ENCODE measurements around the gene ZBTB20.

Gene ZBTB20

DNA sequence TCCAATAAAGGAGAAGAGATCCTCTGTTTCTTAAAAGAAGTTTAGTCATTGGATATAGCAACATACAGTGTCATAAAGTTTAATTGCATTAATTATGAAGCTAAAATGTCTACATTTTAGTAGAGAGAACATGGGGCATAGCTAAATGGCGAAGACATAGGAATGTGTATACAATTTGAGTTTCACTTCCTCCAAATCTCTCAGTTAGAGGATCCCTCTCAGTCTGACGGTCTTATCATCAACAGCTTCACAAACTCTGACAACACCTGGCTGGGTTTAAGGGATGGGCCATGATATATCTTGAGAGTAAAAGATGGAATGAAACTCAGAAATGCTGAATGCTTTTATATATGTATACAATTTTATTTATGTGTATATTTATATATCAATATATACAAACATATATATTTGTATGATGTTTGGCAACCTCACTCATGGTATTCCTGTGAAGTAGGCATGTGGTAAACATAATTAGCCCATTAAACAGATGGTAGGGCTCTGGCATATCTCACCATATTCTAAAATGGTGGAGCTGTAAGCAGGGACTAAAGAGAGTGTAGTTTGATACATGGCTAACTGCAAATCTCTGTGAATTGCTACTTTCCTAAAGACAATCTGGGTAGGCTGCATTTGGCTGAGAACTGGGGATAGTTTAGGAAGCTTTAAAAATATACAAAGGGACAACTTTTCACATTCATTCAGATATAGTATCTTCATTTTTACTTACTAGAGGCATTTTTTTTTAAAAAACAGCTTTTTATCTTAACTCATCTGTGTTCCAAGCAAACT is 741.7 kb downstream of the ZBTB20 start:
- DNase-seq (ENCODE audit: low read depth): no peak

DNA sequence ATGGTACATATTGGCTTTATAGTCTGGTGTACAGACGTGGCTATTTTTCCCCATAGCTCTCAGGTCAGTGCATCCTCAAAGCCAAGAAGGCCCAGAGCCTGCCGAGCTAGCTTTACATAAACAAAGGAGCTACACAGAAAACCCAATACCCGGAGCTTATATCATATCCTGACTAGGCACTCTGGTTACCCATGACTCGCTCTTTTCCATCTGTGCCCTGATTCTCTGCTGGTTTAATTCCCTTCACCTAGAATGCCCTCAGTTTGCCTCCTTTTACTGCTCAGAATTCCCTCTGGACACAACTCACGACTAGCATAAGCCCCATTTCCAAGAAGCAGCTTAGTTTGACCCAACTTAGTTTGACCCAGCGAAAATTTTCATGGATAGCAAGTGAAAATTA is 742.5 kb downstream of the ZBTB20 start:
- DNase-seq (ENCODE audit: low read depth): no peak

DNA sequence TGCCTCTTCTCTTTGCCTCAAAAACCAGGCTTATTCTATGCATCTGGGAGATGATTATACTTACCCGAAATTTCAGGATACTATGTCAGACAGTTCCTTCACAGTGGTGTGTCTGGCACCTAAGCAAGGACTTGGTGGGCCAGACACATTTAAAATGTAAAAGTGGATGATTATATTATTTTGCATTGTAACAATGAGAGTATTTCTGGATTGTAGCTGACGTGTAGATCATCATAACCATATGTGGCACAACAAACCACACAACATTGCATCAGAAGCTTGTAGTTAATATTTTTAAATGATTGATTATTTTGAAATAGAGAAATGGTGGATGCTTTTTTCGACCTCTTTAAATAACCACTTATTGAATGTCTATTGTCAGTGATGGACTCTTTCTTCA is 744.2 kb downstream of the ZBTB20 start:
- DNase-seq (ENCODE audit: low read depth): no peak

DNA sequence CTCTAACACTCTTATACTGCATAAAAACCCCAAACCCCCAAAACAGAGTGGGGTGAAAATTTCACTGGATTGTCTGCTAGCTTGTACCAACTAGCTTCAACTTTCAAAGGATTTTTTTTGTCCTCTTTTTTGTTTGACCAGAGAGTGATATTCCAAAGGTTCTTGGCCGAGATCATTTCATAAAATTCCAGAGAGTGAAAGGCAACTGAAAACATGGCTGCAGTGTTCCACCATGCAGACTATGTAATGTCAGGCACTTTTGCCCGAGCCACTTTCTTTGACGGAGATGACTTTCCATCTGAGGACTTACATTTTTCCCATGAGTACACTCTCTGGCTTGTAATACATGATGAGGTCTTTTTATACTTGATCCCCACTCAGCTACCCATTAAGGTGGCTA is 745.7 kb downstream of the ZBTB20 start:
- no peak for DNase-seq (ENCODE audit: low read depth)

DNA sequence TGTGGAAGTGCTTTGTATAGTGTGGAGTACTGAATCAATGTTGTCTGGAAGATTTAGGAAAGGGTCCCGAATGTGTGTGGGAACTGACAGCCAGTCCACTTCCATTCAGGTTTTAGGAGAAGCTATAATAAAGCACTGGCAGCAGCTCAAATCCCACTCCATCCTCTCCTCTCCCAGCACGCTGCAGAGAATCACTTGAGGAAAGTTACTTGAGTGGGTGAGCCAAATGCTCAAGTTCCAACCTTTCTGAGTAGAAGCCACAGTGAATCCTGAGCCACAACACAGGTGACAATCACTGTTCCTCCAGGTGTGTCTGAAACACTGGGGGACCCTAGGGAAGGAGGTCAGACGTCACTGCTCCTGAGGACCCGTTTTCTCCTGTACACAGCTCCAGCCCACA is 746.7 kb downstream of the ZBTB20 start:
- DNase-seq (ENCODE audit: low read depth): no peak

DNA sequence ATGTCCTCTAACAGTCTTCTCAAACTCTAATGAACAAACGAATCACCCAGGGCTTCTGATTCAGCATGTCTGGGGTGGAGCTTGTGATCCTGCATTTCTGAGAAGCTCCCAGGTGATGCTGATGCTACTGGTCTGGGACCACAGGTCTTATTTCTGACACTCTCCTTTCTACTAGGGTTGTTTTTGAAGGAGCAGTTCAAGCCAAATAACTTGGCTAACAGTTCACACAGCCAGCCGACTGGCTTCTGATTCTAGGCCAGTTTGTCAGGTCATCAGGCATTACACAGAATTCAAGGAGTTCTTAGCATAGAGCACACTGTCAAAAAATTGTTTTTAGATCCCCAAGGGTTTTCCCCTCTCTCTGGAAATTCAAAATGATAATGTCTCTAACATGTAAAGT is 752.5 kb downstream of the ZBTB20 start:
- DNase-seq (ENCODE audit: low read depth): no peak

DNA sequence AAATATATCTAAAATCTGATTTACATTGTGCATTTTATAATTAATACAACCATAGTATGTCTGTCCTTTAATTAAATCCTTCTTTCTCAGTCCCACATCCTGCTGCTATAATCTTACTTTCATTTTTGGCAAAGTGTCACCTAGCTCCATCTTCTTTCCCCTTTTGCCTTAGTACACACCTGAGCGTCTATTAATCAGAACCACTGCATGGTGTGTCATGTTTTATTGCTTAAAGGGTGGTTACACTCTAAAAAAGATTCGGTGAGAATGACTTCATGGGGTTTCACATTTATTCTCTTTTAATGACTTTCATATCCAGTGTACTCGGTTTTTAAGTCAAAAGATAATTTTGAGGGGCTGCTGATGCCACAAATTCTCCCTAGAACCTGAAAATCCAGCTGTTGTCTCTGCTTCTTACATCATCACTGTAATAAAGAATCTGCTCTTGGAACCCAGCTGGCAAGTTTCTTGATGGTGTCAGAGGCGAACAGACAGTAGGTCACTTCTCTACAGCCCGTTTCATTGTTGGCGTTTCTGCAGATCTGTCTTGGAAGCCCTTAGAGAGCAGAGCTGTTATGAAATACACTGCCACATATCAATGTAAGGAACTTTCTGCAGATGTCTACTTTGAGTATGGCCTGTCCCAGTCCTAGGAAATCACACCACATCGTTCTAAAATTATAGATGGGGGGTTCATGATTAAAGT is 753.6 kb downstream of the ZBTB20 start:
- DNase-seq (ENCODE audit: low read depth): no peak

DNA sequence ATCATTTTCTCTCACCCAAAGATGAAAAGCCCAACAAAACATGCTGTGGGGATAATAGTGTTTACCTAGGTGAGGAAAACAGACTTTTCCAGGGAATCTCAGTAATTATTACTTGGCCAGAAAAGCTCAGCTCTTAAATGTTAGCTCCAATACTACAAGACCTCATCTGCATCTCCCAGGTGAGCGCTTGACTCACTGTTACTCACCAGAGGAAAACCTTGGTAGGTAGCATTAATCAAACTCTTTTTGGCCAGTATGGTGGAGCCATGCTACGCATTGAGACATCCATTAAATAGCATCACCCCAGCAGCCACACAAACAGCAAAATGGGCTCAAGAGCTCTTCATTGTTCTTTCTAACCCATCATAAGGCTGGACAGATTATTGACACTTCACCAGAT is 754.3 kb downstream of the ZBTB20 start:
- no peak for DNase-seq (ENCODE audit: low read depth)

DNA sequence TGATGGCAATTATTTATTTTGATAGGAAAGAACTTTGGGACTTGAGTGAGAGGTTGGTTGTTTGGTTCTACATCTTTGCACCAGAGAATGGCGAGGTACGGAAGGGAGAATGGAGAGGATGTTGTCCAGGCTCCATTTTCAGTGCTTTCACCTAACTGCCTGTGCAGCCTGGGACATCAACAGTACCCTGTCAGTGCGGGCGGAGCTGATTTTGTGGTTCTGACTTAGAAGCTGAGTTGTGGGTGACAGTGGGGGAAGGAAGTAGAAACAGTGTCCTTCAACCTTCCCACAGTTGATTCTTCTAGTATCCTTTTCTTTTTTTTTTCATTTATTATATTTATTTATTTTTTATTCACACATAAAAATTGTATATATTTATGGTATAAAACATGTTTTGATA is 757.9 kb downstream of the ZBTB20 start:
- no peak for DNase-seq (ENCODE audit: low read depth)

DNA sequence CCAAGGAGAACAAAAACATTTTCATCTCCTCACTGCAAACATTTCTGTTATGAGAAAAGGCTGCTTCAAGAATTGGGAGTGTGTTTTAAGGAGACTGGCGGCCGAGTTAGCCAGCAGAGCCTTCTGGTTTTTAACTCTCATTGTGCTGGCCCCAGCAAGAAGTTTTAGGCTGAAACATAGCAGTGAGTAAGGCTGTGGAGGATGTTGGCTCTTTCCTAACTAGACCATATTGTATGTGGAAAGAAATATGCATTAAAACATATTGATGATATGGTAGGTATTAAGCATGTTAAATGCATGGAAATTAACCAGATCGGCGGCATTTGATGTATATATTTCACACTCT is 762.6 kb downstream of the ZBTB20 start:
- DNase-seq (ENCODE audit: low read depth): no peak

DNA sequence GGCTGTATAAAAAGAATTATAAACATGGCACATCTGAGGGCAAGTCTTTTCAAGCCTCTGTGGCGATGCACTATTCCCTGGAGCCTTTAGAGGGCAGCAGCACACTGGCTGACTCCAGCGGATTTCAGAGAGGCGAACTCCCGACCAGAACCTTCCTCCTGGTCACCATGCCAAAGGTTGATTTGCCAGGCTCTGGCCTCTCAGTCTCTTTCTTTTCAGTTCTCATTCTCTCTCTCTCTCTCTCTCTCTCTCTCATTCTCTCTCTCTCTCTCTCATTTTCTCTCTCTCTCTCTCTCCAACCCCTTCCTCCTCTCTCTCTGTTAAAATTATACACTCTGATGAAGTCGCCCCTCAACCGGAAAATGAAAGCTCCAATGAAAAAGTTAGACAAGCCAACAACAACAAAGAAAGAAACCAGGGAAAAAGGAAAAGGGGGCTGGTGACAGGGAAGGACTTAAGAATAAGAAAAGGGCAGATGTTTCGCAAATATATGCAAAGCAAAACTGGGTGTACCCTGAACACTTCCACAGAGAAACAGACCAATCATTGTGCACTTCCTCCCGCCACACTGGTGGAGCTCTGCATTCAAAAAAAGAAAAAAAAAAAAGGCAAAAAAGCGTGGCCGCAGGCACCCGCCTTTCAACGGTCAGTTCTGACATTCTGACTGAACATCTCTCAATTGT is 763.1 kb downstream of the ZBTB20 start:
- DNase-seq (ENCODE audit: low read depth): peak; percentile 36

DNA sequence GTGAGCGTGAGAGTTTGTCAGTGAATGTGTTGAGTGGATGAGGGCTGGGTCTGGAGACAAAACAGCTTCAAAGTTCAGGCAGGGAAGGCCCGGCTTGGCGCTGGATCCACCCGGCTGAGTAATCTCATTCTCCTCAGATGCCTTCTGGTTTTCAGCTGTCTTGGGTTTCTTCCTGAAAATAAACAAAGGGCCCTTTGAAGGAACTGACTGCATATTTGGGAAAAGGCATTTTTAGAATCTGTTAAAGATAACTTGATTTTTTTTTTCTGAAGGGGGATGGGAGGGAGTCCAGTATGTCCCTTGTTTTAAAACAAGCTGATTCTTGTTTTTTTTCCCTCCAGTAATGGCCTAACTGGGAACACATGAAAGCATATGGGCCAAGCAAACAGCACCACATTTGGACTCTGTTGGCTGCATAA is 766.8 kb downstream of the ZBTB20 start:
- DNase-seq (ENCODE audit: low read depth): no peak

DNA sequence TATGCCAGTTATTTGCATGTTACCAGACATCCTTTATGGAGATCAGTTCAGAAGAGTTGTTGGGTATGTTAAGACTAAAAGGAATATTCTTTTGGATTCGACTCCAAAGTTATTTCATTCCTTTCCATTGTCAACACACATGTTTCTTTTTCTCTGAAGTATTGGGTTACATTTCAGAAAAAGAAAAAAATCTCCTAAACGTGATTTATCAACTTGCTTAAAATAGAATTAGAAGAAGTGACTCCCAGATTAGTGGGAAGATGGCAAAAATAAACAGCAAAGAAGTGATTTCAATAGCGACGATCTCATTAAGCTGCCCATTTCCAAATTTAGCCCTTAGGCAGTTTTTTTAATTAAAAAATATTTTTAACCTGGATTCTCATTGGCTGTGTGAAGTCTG is 767.8 kb downstream of the ZBTB20 start:
- DNase-seq (ENCODE audit: low read depth): no peak

DNA sequence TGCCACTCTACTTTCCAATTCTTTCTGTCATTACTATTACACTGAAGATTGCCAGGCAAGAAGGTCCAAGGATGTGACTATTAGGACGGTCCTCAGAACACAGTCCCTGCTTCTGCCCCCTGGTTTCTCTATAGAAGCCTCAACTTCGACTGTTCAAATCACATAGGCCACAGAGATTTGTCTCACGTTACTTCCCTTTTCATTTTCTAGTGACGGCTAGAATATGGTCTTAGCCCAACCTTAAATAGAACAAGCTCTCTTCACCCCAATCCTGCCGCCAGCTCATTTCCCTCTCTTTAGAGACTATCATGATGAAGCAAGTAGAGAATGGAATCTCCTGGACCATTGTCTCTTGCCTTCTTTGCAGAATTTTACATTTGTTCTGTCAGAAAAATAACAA is 768.3 kb downstream of the ZBTB20 start:
- DNase-seq (ENCODE audit: low read depth): no peak

DNA sequence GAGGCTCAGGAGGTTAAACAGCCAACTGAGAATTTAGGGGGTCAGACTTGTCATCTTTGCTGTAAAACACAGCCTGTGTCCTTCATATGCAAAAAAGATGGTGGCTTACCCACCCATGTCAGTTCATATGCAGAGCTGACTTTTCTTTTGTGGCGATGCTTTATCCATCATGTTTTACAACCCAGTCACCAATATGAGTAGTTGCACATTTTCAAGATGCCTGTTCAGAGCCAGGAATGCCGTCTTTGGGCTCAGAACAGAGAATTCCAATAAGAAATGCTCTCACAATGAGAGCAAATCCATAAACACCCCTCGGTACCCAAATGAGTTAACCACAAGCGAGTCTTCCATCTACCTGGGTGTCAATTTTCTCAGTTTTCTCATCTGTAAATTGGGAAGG is 769.7 kb downstream of the ZBTB20 start:
- no peak for DNase-seq (ENCODE audit: low read depth)

DNA sequence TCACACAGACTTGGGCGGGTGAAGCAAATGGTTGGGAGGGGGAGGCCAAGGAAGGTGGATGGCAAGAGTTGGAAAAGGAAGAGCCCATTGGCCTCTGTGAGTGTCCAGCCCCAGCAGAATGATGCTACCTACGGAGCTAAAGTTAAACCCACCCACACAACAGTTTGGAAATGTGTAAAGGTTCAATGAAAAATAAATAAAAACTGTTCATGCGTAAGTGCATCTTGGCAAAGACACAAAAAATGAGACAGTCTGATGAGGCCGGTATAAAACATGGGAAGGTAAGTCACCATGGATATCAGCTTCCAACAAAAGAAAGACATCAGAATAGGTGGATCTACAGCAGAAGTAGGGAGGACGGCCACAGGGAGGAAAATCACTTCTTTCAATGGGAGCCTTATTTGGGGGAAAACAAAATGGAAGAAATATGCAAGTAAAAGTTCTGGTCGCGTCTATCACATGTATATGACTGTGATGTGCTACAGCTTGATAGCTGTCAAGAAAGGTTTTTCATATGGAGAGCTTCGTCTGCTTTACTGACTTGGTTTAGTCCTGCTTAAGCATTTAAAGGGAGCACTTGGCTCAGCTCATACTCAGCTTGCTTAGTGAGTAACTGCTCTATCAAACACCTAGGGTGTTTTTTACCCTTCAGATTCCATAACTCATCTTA is 770.4 kb downstream of the ZBTB20 start:
- no peak for DNase-seq (ENCODE audit: low read depth)

DNA sequence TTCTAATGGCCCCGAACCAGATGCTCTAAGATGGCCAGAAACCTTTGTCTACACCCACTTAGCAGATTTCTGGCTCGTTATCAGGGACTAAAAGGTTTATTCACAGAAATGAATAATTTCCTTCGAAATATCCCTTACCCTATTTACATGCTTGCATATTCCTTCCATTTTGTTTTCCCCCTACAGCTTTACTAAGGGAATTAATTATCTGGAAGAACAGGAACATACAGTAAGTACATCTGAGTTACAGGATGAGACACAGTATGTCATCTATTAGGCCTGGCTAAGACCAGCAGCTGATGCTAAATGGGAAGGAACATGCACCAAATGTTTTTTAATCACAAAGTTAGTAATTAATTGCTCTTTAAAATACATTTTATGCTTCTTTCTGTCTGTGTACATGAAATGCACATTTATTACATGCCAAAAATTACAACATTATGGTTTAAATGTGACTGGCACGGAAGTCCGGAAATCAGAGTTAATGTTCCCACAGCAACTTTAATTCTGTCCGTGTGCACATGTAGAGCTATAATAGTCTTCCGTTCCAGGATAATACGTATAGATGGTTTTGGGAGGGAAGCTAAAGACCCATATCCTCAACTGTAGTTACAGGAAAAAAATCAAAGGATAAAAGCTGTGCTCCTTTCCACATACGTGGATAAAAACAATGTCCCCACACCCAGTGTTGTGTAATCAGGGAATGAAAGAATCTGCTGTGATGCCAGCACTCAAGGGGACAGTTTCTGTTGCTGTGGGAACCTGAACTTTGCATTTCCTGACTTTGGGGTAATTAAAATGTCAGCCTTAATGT is 771.3 kb downstream of the ZBTB20 start:
- DNase-seq (ENCODE audit: low read depth): no peak

DNA sequence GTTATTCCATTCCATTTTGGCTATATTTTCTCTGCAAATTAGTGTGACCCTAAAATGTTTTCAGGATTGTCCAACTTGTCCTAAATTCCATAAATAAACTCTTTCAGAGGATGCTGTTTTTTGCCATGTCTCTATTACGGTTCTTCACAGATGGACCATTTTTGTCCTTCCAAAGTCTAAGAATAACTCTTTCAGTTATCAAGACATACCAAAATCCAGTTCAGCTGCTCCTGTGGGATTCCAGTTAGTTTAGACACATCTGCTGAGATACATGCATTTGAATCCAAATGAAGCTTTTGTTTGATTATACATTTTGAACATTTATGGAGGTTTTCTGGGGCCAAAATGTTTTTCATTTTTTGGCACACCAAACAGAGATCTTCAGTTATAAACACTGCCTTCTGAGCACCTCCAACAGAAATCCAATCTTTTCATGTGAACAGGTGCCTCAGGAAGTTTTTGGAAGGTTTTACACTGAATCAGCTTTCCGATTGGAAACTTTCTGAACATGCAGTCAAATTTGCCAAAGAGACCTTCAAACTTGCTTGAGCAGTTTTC is 772.6 kb downstream of the ZBTB20 start:
- no peak for DNase-seq (ENCODE audit: low read depth)

DNA sequence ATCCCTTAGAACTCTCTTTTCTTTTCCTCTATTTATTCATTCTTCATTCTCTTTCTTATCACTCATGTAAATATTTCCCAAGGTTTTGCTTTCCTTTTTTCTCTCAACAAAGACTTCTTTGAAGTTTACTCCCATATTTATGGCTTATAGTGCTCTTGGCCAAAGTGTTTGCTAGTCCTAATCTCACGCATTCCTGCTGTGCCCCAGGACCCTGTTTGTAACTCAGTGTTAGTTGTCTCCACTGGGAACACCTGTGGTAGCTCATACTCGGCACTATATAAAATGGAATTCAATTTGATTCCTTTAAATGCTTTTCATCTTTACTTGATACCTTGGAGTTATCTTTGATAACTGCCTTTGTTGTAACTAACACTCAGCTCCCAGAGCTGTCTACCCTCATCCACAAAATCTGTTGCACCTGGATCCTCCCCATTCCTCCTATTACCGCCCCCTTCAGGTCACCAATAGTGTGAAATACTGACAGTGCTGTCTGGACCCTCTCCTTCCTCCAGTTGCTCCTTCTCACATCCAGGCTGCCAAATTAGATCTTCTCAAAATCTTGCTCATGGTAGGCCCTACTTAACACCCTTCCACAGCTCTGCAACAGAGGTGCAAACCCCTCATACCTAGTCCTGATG is 776.4 kb downstream of the ZBTB20 start:
- DNase-seq (ENCODE audit: low read depth): no peak

DNA sequence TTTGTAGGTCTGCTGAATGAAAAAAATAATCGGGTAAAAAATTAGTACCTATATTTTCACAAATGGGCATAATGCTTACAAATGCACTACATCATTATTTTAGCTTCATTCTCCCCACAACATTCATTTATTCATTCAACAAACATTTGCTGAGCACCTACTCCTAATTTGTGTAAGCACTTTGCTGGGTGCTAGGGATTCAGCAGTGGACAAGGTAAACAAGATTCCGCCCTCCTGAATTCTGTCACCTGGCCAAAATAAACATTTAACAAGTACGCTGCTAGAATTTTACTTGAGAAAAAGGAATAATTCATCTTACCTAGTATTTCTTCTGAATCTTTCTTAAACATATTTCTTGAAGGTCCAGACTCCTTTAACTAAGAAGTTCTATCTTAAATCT is 781.2 kb downstream of the ZBTB20 start:
- DNase-seq (ENCODE audit: low read depth): no peak

Measured in stimulated activated CD4-positive, alpha-beta T cell treated with anti-CD3 and anti-CD28 coated beads, Interleukin-2, amount 100 ng/mL, for 4 hours (primary cell).